OCI-LY3 (cell line): Measurements from ENCODE around the gene TUBB3.

ENCODE experiments used
- H2AFZ ChIP-seq: fragments of 200-600, 300-600 bp; shearing (Covaris generic); 2 replicates; pipeline ENCODE4 v1.6.0; 2014; ENCODE audit warnings: antibody characterized with exemption, low read depth, low read length
- H3K27ac ChIP-seq: fragments of 200-600, 300-600 bp; sonication (generic); 2 replicates; pipeline ENCODE4 v1.5.1; 2014; ENCODE audit warnings: mild to moderate bottlenecking, low read length, moderate library complexity, mixed read lengths
- H3K27me3 ChIP-seq: fragments of 200-600, 300-600 bp; sonication (generic); 2 replicates; pipeline ENCODE4 v1.6.1; 2014; ENCODE audit warnings: low read depth, low read length, mixed read lengths
- H3K36me3 ChIP-seq: fragments of 200-600, 300-600 bp; sonication (generic); replicated peaks from 2 replicates; pipeline ENCODE3; 2014; ENCODE audit warnings: low read depth, low read length, mixed read lengths
- H3K4me1 ChIP-seq: fragments of 300-600, 200-600 bp; sonication (generic); 2 replicates; pipeline ENCODE4 v1.6.1; 2014; ENCODE audit warnings: low read length, mixed read lengths
- H3K4me2 ChIP-seq: fragments of 200-600, 300-600 bp; sonication (generic); 2 replicates; pipeline ENCODE4 v1.6.1; 2014; ENCODE audit warnings: low read length, mixed read lengths
- H3K4me3 ChIP-seq: fragments of 300-600, 200-600 bp; sonication (generic); 2 replicates; pipeline ENCODE4 v1.5.1; 2014; ENCODE audit warnings: antibody characterized with exemption, mild to moderate bottlenecking, low read length, moderate library complexity
- H3K79me2 ChIP-seq: fragments of 300-600, 200-600 bp; shearing (Covaris generic); 2 replicates; pipeline ENCODE4 v1.6.1; 2014; ENCODE audit warnings: mild to moderate bottlenecking, low read length, mixed read lengths
- H3K9ac ChIP-seq: fragments of 300-600, 200-600 bp; shearing (Covaris generic); 2 replicates; pipeline ENCODE4 v1.6.0; 2014; ENCODE audit warnings: mild to moderate bottlenecking, low read length, moderate library complexity
- H3K9me3 ChIP-seq: fragments of 200-600, 300-600 bp; shearing (Covaris generic); 2 replicates; pipeline ENCODE4 v1.6.1; 2014; ENCODE audit warnings: low read length, mixed read lengths; ENCODE audit not compliant: insufficient read depth
- H4K20me1 ChIP-seq: fragments of 200-600, 300-600 bp; sonication (generic); 2 replicates; pipeline ENCODE4 v1.6.1; 2016; ENCODE audit warnings: low read length, mixed read lengths; ENCODE audit not compliant: insufficient read depth
- EZH2phosphoT487 ChIP-seq: fragments of 200-600 bp; shearing (Covaris generic); IDR thresholded peaks from 2 replicates; pipeline ENCODE4 v1.6.1; 2018; ENCODE audit warnings: antibody characterized with exemption, mixed run types, low read depth
- TF ChIP-seq, protein P1 (sequence below): fragments of 200-600, 300-600 bp; sonication (generic); IDR thresholded peaks from 2 replicates; pipeline ENCODE4 v1.5.1; 2014; ENCODE audit warnings: antibody characterized with exemption, low read length, low read depth

TUBB3 gene

GRCh38 chr16:89960966-89961365 lies 37.8 kb downstream of the TUBB3 start:
- no peak overlapping the region for H3K4me2 ChIP-seq
- no peak overlapping the region for H3K4me3 ChIP-seq
- no peaks in the 10 kb centered on the region for H3K27me3 ChIP-seq
- no peak overlapping the region for H3K27ac ChIP-seq
- peaks cover 30% of the 10 kb centered on the region for H3K36me3 ChIP-seq
- H3K4me1 ChIP-seq: no peaks in the 10 kb centered on the region
- no peak overlapping the region for H3K9ac ChIP-seq
- no peak for TF ChIP-seq EZH2phosphoT487
- TF ChIP-seq, protein P1, sequence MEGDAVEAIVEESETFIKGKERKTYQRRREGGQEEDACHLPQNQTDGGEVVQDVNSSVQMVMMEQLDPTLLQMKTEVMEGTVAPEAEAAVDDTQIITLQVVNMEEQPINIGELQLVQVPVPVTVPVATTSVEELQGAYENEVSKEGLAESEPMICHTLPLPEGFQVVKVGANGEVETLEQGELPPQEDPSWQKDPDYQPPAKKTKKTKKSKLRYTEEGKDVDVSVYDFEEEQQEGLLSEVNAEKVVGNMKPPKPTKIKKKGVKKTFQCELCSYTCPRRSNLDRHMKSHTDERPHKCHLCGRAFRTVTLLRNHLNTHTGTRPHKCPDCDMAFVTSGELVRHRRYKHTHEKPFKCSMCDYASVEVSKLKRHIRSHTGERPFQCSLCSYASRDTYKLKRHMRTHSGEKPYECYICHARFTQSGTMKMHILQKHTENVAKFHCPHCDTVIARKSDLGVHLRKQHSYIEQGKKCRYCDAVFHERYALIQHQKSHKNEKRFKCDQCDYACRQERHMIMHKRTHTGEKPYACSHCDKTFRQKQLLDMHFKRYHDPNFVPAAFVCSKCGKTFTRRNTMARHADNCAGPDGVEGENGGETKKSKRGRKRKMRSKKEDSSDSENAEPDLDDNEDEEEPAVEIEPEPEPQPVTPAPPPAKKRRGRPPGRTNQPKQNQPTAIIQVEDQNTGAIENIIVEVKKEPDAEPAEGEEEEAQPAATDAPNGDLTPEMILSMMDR: no peak
- peaks cover 20% of the 10 kb centered on the region; the same call in 1 of the 2 replicates for H4K20me1 ChIP-seq
- H2AFZ ChIP-seq: no peak overlapping the region
- no peaks in the 10 kb centered on the region for H3K9me3 ChIP-seq
- H3K79me2 ChIP-seq: no peaks in the 10 kb centered on the region

- no peak for TF ChIP-seq EZH2phosphoT487
- Histone ChIP-seq H3K4me2 (no peak overlapping the region), H2AFZ (no peak overlapping the region), H3K4me1 (no peaks in the 10 kb centered on the region), H4K20me1 (peaks cover 15% of the 10 kb centered on the region; the same call in 1 of the 2 replicates), H3K9ac (no peak overlapping the region), H3K4me3 (no peak overlapping the region), H3K27me3 (no peaks in the 10 kb centered on the region), H3K9me3 (no peaks in the 10 kb centered on the region), H3K36me3 (peaks cover 24% of the 10 kb centered on the region), H3K27ac (no peak overlapping the region), H3K79me2 (no peaks in the 10 kb centered on the region)
Measured at GRCh38 chr16:89961920-89962319, 38.8 kb downstream of the TUBB3 start.

DNA sequence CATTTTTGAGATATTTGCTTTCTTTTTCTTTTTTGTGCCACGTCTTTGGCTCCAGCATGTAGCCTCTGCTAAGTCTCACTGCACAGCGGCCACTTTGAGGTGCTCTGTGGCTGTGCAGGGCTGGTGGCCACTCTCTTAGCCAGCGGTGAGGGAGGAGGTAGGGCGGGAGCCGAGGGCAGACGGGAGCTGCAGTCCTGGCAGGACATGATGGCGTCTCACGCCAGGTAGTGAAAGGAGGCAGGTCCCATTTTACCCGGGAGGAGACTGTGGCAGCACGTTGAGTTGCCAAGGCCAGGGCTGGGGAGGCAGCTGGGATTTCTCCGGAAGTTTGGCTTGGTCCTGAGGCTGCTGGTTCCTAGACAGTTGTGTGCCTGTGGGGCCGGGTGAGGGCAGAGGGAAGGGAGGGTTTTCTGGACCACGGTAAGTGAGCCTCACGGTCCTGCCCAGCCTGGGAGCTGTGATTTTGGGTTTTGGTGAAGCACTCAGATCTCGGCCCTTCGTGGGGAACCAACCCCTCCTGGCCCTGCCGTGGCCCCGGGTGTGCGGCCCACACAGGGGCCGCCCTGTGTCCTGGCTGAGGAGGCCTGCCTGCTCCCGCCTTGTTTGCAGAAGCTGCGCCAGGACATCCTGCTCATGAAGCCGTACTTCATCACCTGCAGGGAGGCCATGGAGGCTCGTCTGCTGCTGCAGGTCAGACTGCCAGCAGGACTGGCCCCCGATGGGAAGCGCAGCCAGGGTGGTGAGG lies 39.8 kb downstream of the TUBB3 start:
- H3K9ac ChIP-seq: no peak overlapping the region
- no peak overlapping the region for H3K4me3 ChIP-seq
- no peak for TF ChIP-seq EZH2phosphoT487
- TF ChIP-seq, protein P1: no peak
- peaks cover 10% of the 10 kb centered on the region; the same call in 1 of the 2 replicates for H4K20me1 ChIP-seq
- no peak overlapping the region for H2AFZ ChIP-seq
- H3K4me2 ChIP-seq: no peak overlapping the region
- H3K9me3 ChIP-seq: no peaks in the 10 kb centered on the region
- no peaks in the 10 kb centered on the region for H3K4me1 ChIP-seq
- H3K27ac ChIP-seq: no peak overlapping the region
- no peaks in the 10 kb centered on the region for H3K79me2 ChIP-seq
- H3K36me3 ChIP-seq: peaks cover 15% of the 10 kb centered on the region
- H3K27me3 ChIP-seq: no peaks in the 10 kb centered on the region

DNA sequence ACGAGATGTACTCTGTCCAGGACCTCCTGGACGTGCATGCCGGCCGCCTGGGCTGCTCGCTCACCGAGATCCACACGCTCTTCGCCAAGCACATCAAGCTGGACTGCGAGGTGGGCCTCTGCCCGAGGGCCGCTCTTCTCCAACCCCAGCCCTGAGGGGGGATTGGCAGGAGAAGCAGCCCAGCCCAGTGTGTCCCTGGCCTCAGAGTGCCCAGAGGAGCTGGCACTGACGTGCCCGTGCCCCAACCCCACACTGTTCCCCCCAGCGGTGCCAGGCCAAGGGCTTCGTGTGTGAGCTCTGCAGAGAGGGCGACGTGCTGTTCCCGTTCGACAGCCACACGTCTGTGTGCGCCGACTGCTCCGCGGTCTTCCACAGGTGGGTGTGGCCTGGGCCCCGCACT lies 41.1 kb downstream of the TUBB3 start:
- no peaks in the 10 kb centered on the region for H3K9me3 ChIP-seq
- H3K27ac ChIP-seq: no peak overlapping the region
- no peaks in the 10 kb centered on the region for H3K79me2 ChIP-seq
- TF ChIP-seq, protein P1: no peak
- TF ChIP-seq EZH2phosphoT487: no peak
- H4K20me1 ChIP-seq: 0 out of 2 replicates have a peak, but pooled peaks cover 4% of the 10 kb centered on the region
- H3K4me2 ChIP-seq: no peak overlapping the region
- H2AFZ ChIP-seq: no peak overlapping the region
- H3K27me3 ChIP-seq: no peaks in the 10 kb centered on the region
- H3K9ac ChIP-seq: no peak overlapping the region
- no peak overlapping the region for H3K4me3 ChIP-seq
- H3K36me3 ChIP-seq: peaks cover 3% of the 10 kb centered on the region
- H3K4me1 ChIP-seq: no peaks in the 10 kb centered on the region
